ENCODE data around the gene BIRC6. TPM values are rescaled to one million over a fixed set of nuclear protein-coding genes. Genes with fewer than 3 reads are reported as not detected.
A peak's percentile ranks its signal among the peaks of the same experiment; 100 is the strongest.

Gene BIRC6
- polyA plus RNA-seq, 1 donor (not counting 4 experiments of a cell fraction or from before 2014, with no cell fraction given) = 57.0 TPM

GRCh38 chr2:32558492-32558891 lies 201.7 kb downstream of the BIRC6 start:
- no peak overlapping the region for H2AFZ ChIP-seq (ENCODE audit: control insufficient read depth, low read length)

DNA sequence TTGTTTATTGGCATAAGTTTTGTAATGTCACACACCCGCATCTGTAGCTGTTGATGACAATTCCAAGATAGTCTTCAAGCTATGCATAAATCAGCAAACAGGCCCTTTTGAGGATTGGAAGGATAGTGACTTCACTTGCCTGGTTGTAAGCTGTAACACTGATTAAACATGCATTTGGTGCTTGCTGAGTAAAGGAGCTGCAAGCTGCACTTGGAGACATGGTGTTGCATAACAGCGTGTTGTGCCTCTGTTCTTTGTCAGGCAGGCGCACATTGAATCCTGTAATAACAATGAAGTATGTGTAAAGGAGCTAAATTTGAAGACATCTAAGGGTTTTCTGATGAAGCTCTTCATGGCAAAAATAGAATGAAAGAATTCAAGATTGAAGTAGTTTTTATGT lies 202.3 kb downstream of the BIRC6 start:
- dilution Hi-C loops (cut with MboI; ENCODE audit: extremely low pct_ligation_motif_present, low sequenced_read_pairs) = no loop called here
- Histone ChIP-seq H4K20me1 (ENCODE audit: control insufficient read depth, extremely low read depth, insufficient read depth, low read length) (no peaks in the 10 kb centered on the region), H3K4me2 (ENCODE audit: control insufficient read depth, extremely low read depth, insufficient read depth, low read depth, low read length) (no peak overlapping the region), H2AFZ (ENCODE audit: control insufficient read depth, low read length) (no peak overlapping the region), H3K27ac (ENCODE audit: control insufficient read depth, insufficient read depth, low read length) (no peak overlapping the region), H3K79me2 (ENCODE audit: control insufficient read depth, insufficient read depth, low read length) (no peaks in the 10 kb centered on the region), H3K4me1 (ENCODE audit: control insufficient read depth, extremely low read depth, insufficient read depth, low read length) (no peaks in the 10 kb centered on the region), H3K27me3 (ENCODE audit: control insufficient read depth, extremely low read depth, insufficient read depth, low read length) (no peaks in the 10 kb centered on the region), H3K9me3 (ENCODE audit: control insufficient read depth, low read depth, low read length) (no peaks in the 10 kb centered on the region), H3K36me3 (ENCODE audit: control insufficient read depth in 2 of 2, extremely low read depth in 1 of 2, insufficient read depth in 2 of 2, low read length in 2 of 2) (peaks cover 0 to 4% of the 10 kb centered on the region in 2 experiments), H3K9ac (ENCODE audit: control insufficient read depth, extremely low read depth, insufficient read depth, low read length) (no peak overlapping the region), H3K9me1 (ENCODE audit: control insufficient read depth, extremely low read depth, insufficient read depth, low read length) (no peaks in the 10 kb centered on the region), H3K4me3 (ENCODE audit: control insufficient read depth in 2 of 3, extremely low read depth in 1 of 3, insufficient read depth in 2 of 3, low read depth in 1 of 3, low read length in 3 of 3) (no peak overlapping the region)
- no peak for DNase-seq (ENCODE audit: low read depth, low spot score)
- TF ChIP-seq, protein P1, sequence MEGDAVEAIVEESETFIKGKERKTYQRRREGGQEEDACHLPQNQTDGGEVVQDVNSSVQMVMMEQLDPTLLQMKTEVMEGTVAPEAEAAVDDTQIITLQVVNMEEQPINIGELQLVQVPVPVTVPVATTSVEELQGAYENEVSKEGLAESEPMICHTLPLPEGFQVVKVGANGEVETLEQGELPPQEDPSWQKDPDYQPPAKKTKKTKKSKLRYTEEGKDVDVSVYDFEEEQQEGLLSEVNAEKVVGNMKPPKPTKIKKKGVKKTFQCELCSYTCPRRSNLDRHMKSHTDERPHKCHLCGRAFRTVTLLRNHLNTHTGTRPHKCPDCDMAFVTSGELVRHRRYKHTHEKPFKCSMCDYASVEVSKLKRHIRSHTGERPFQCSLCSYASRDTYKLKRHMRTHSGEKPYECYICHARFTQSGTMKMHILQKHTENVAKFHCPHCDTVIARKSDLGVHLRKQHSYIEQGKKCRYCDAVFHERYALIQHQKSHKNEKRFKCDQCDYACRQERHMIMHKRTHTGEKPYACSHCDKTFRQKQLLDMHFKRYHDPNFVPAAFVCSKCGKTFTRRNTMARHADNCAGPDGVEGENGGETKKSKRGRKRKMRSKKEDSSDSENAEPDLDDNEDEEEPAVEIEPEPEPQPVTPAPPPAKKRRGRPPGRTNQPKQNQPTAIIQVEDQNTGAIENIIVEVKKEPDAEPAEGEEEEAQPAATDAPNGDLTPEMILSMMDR (optimal IDR thresholded peaks at IDR 0.05 in 1 of 3, IDR thresholded peaks at IDR 0.05 in 1 of 3, conservative IDR thresholded peaks at IDR 0.05 in 1 of 3; ENCODE audit: extremely low read depth in 1 of 3, insufficient read depth in 2 of 3, low read length in 3 of 3) = no peak
- no peak for TF ChIP-seq EZH2 (IDR thresholded peaks at IDR 0.05; ENCODE audit: low read length)
- FAIRE-seq = peak; percentile 58

More at GRCh38 chr2:32558492-32558891, 201.7 kb downstream of the BIRC6 start:
- Histone ChIP-seq H3K79me2 (ENCODE audit: control insufficient read depth, insufficient read depth, low read length) (no peaks in the 10 kb centered on the region), H3K36me3 (ENCODE audit: control insufficient read depth in 2 of 2, extremely low read depth in 1 of 2, insufficient read depth in 2 of 2, low read length in 2 of 2) (peaks cover 0 to 4% of the 10 kb centered on the region in 2 experiments), H3K27ac (ENCODE audit: control insufficient read depth, insufficient read depth, low read length) (no peak overlapping the region), H4K20me1 (ENCODE audit: control insufficient read depth, extremely low read depth, insufficient read depth, low read length) (no peaks in the 10 kb centered on the region), H3K4me2 (ENCODE audit: control insufficient read depth, extremely low read depth, insufficient read depth, low read depth, low read length) (no peak overlapping the region), H3K9me3 (ENCODE audit: control insufficient read depth, low read depth, low read length) (no peaks in the 10 kb centered on the region), H3K9me1 (ENCODE audit: control insufficient read depth, extremely low read depth, insufficient read depth, low read length) (no peaks in the 10 kb centered on the region), H3K4me3 (ENCODE audit: control insufficient read depth in 2 of 3, extremely low read depth in 1 of 3, insufficient read depth in 2 of 3, low read depth in 1 of 3, low read length in 3 of 3) (no peak overlapping the region), H3K9ac (ENCODE audit: control insufficient read depth, extremely low read depth, insufficient read depth, low read length) (no peak overlapping the region), H3K27me3 (ENCODE audit: control insufficient read depth, extremely low read depth, insufficient read depth, low read length) (no peaks in the 10 kb centered on the region), H3K4me1 (ENCODE audit: control insufficient read depth, extremely low read depth, insufficient read depth, low read length) (no peaks in the 10 kb centered on the region)
- TF ChIP-seq EZH2 (IDR thresholded peaks at IDR 0.05; ENCODE audit: low read length) = no peak
- TF ChIP-seq, protein P1 (optimal IDR thresholded peaks at IDR 0.05 in 1 of 3, IDR thresholded peaks at IDR 0.05 in 1 of 3, conservative IDR thresholded peaks at IDR 0.05 in 1 of 3; ENCODE audit: extremely low read depth in 1 of 3, insufficient read depth in 2 of 3, low read length in 3 of 3) = no peak
- no peak for DNase-seq (ENCODE audit: low read depth, low spot score)
- dilution Hi-C loops (cut with MboI; ENCODE audit: extremely low pct_ligation_motif_present, low sequenced_read_pairs) = no loop called here
- no peak for FAIRE-seq
